Measurements from ENCODE around the gene KISS1.

The KISS1 gene

GRCh38 chr1:204192046-204192445, 4.2 kb downstream of the KISS1 start:
- DNase-seq (ENCODE audit: low read depth), result no peak

- DNase-seq (ENCODE audit: low read depth), result no peak
Measured at GRCh38 chr1:204191456-204191855, 4.8 kb downstream of the KISS1 start.

GRCh38 chr1:204190212-204191211, 5.8 kb downstream of the KISS1 start:
- peak; percentile 77 for DNase-seq (ENCODE audit: low read depth)

GRCh38 chr1:204188959-204189639, 7.2 kb downstream of the KISS1 start:
- no peak for DNase-seq (ENCODE audit: low read depth)

- no peak for DNase-seq (ENCODE audit: low read depth)
Measured at GRCh38 chr1:204186597-204186996, 9.7 kb downstream of the KISS1 start.

- no peak for DNase-seq (ENCODE audit: low read depth)
Measured at GRCh38 chr1:204181116-204181515, 15.2 kb downstream of the KISS1 start.

- no peak for DNase-seq (ENCODE audit: low read depth)
Measured at GRCh38 chr1:204180133-204180532, 16.2 kb downstream of the KISS1 start.

- DNase-seq (ENCODE audit: low read depth), result no peak
Measured at GRCh38 chr1:204178487-204179281, 17.6 kb downstream of the KISS1 start.

GRCh38 chr1:204177133-204177532, 19.2 kb downstream of the KISS1 start:
- no peak for DNase-seq (ENCODE audit: low read depth)

GRCh38 chr1:204176049-204176448, 20.2 kb downstream of the KISS1 start:
- no peak for DNase-seq (ENCODE audit: low read depth)

- no peak for DNase-seq (ENCODE audit: low read depth)
Measured at GRCh38 chr1:204174958-204175357, 21.3 kb downstream of the KISS1 start.

- DNase-seq (ENCODE audit: low read depth), result no peak
Measured at GRCh38 chr1:204172404-204173029, 23.8 kb downstream of the KISS1 start.

GRCh38 chr1:204171751-204172178, 24.5 kb downstream of the KISS1 start:
- peak; percentile 67 for DNase-seq (ENCODE audit: low read depth)

GRCh38 chr1:204170494-204171155, 25.7 kb downstream of the KISS1 start:
- DNase-seq (ENCODE audit: low read depth), result no peak

GRCh38 chr1:204169858-204170257, 26.4 kb downstream of the KISS1 start:
- no peak for DNase-seq (ENCODE audit: low read depth)

- no peak for DNase-seq (ENCODE audit: low read depth)
Measured at GRCh38 chr1:204167730-204168129, 28.6 kb downstream of the KISS1 start.

GRCh38 chr1:204166219-204166618, 30.1 kb downstream of the KISS1 start, which contains the start of gene REN:
TSS of gene REN (minus strand) at chr1:204166337. CDS start at chr1:204166293, 44 bp downstream.
- no peak for DNase-seq (ENCODE audit: low read depth)

- peak; percentile 39 for DNase-seq (ENCODE audit: low read depth)
Measured at GRCh38 chr1:204162494-204163074, 33.7 kb downstream of the KISS1 start.

- no peak for DNase-seq (ENCODE audit: low read depth)
Measured at GRCh38 chr1:204161609-204162493, 34.4 kb downstream of the KISS1 start.

GRCh38 chr1:204157962-204158361, 38.3 kb downstream of the KISS1 start:
- no peak for DNase-seq (ENCODE audit: low read depth)

Data from amniotic epithelial cell (primary cell).